Nephron progenitor cell (in vitro differentiated cells): ENCODE results near the gene PTPRD.
"Not testable (repeated sequence)": the region's sequence is repeated elsewhere in the genome, so short reads cannot be mapped to it uniquely, and the experiment has no call there.

ENCODE experiments used
- DNase-seq: peaks from one replicate; pipeline ENCODE4 v3.0.0; 2021
- H3K27ac Mint-ChIP-seq: 2 replicates; pipeline ENCODE4 v1.8.0; 2021; ENCODE audit warnings: mild to moderate bottlenecking, moderate library complexity, mixed read lengths
- H3K27me3 Mint-ChIP-seq: 2 replicates; pipeline ENCODE4 v1.8.0; 2021; ENCODE audit warnings: mild to moderate bottlenecking, low read depth, mixed read lengths; ENCODE audit not compliant: poor library complexity
- H3K36me3 Mint-ChIP-seq: 2 replicates; pipeline ENCODE4 v1.8.0; 2021; ENCODE audit warnings: low read depth, mixed read lengths
- H3K4me1 Mint-ChIP-seq: 2 replicates; pipeline ENCODE4 v1.8.0; 2021; ENCODE audit warnings: mixed read lengths
- H3K4me3 Mint-ChIP-seq: 2 replicates; pipeline ENCODE4 v1.8.0; 2021; ENCODE audit warnings: mild to moderate bottlenecking, moderate library complexity, mixed read lengths
- H3K9me3 Mint-ChIP-seq: 2 replicates; pipeline ENCODE4 v1.8.0; 2021; ENCODE audit warnings: mild to moderate bottlenecking, moderate library complexity, mixed read lengths
- TF ChIP-seq, protein P1 (sequence below): fragments of 200-600 bp; sonication (generic); IDR thresholded peaks from 2 replicates; pipeline ENCODE4 v1.5.0; 2021; ENCODE audit warnings: antibody characterized with exemption

PTPRD gene

DNA sequence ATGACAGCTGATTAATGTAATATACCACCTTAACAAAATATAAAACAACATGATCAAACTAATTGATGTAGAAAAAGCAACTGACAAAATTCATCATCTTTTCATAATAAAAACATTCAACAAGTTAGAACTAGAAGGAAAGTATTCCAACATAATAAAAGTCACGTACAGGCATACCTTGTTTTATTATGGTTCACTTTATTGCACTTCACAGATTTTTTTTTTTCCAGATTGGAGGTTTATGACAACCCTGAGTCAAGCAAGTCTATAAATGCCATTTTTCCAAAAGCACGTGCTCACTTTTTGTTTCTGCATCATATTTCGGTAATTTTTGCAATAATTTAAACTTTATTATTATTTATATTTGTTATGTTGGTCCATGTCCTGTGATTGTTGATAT is 1120.3 kb downstream of the PTPRD start:
- H3K4me3 Mint-ChIP-seq, result no peak overlapping the region
- H3K27me3 Mint-ChIP-seq, result peaks cover 2% of the 10 kb centered on the region
- H3K9me3 Mint-ChIP-seq, result peaks cover 20% of the 10 kb centered on the region
- DNase-seq, result no peak
- no peak overlapping the region for H3K27ac Mint-ChIP-seq
- H3K36me3 Mint-ChIP-seq, result no peaks in the 10 kb centered on the region
- TF ChIP-seq, protein P1, sequence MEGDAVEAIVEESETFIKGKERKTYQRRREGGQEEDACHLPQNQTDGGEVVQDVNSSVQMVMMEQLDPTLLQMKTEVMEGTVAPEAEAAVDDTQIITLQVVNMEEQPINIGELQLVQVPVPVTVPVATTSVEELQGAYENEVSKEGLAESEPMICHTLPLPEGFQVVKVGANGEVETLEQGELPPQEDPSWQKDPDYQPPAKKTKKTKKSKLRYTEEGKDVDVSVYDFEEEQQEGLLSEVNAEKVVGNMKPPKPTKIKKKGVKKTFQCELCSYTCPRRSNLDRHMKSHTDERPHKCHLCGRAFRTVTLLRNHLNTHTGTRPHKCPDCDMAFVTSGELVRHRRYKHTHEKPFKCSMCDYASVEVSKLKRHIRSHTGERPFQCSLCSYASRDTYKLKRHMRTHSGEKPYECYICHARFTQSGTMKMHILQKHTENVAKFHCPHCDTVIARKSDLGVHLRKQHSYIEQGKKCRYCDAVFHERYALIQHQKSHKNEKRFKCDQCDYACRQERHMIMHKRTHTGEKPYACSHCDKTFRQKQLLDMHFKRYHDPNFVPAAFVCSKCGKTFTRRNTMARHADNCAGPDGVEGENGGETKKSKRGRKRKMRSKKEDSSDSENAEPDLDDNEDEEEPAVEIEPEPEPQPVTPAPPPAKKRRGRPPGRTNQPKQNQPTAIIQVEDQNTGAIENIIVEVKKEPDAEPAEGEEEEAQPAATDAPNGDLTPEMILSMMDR, result no peak
- no peaks in the 10 kb centered on the region for H3K4me1 Mint-ChIP-seq

DNA sequence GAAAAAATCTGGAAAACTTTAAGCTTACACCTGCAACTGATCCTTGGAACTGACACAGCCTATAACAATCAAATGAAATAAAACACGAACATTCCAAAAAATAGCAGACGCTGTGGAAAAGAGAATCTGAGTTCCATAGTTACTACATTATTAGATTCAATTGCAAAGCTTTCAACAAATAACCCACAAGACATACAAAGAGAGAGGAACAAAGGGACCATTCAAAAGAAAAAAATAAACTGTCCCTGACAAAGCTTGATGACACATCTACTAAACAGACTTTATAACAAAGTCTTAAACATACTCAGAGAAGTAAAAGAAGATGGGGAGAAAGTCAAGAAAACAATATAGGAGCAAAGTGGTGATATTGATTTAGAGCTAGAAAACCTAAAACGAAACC is 1123.6 kb downstream of the PTPRD start:
- H3K27me3 Mint-ChIP-seq, result no peaks in the 10 kb centered on the region
- TF ChIP-seq, protein P1, result no peak
- peaks cover 5% of the 10 kb centered on the region for H3K9me3 Mint-ChIP-seq
- H3K4me3 Mint-ChIP-seq, result no peak overlapping the region
- H3K36me3 Mint-ChIP-seq, result no peaks in the 10 kb centered on the region
- H3K4me1 Mint-ChIP-seq, result no peaks in the 10 kb centered on the region
- H3K27ac Mint-ChIP-seq, result no peak overlapping the region
- DNase-seq, result no peak

DNA sequence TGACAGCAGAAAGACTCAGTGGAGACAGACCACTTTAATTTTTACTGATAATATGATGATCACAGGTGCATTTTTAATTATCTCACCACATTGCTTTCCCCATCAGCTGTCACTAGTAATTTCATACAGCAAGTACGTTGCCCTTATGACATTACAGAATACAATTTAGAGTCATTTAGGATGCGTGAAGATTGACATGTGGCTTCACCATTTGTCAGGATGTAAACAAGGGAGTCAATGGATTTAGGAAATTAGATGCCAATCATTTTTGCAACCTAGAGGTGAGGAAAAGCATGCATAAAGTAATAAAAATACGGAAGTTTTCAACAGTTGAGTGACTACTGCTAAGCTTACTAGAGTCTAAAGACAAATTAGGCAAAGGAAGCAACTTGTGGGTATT is 1129.6 kb downstream of the PTPRD start:
- Mint-ChIP-seq H3K4me1 (no peaks in the 10 kb centered on the region), H3K27me3 (no peaks in the 10 kb centered on the region), H3K4me3 (no peak overlapping the region), H3K36me3 (no peaks in the 10 kb centered on the region), H3K27ac (no peak overlapping the region), H3K9me3 (no peaks in the 10 kb centered on the region)
- TF ChIP-seq, protein P1, result no peak
- DNase-seq, result no peak

DNA sequence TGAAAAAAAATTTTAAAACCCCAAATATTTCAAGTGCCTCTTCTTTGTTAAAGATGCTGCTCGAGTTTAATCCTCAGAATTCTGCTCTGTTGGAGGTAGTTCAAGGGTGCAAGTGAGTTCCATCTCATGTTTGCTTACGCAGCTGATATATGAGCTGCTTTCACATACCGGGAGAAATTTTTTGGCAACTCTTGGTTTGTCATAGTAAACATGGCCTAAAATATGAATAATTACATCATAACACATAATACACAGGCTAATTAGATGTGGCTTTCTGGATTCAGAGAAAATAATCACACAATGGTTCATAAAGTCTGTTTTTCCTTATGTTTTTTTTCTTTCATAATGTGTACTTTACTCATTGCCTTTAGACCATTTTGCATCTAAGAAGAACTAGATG is 1134.1 kb downstream of the PTPRD start:
- TF ChIP-seq, protein P1, result no peak
- Mint-ChIP-seq H3K27ac (no peak overlapping the region), H3K36me3 (no peaks in the 10 kb centered on the region), H3K27me3 (no peaks in the 10 kb centered on the region), H3K4me3 (no peak overlapping the region), H3K9me3 (no peaks in the 10 kb centered on the region), H3K4me1 (no peaks in the 10 kb centered on the region)
- no peak for DNase-seq

DNA sequence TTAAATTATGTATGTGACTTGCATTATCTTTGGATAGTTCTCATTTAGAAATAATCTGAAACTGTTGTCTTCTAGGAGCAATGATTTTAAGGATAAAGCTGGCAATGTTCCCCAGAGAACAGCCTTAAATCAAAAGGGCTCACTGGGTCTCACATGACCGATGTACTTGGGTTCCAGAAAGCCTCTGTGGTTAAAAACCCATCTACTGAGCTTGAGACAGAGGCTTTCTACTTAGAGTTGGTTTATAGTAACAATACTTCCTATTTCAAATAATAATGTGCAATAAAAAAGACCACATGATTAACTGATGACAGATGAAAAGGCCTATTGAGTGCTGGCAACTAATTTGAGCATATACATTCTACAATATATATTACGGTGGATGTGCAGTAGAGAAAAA is 1143.5 kb downstream of the PTPRD start:
- H3K27ac Mint-ChIP-seq, result no peak overlapping the region
- H3K9me3 Mint-ChIP-seq, result no peaks in the 10 kb centered on the region
- TF ChIP-seq, protein P1, result no peak
- DNase-seq, result no peak
- H3K4me3 Mint-ChIP-seq, result no peak overlapping the region
- no peaks in the 10 kb centered on the region for H3K36me3 Mint-ChIP-seq
- no peaks in the 10 kb centered on the region for H3K4me1 Mint-ChIP-seq
- no peaks in the 10 kb centered on the region for H3K27me3 Mint-ChIP-seq

DNA sequence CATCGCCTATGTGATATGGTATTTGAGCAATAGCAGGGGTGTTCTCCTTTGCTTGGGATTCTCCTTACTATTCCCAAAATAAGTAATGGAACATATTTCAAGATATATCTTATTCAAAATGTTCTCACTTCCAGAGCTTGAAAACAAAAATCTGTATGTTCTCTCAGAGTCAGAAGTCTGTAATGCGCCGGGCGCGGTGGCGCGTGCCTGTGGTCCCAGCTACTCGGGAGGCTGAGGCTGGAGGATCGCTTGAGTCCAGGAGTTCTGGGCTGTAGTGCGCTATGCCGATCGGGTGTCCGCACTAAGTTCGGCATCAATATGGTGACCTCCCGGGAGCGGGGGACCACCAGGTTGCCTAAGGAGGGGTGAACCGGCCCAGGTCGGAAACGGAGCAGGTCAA is 1170.9 kb downstream of the PTPRD start:
- H3K9me3 Mint-ChIP-seq, H3K27me3 Mint-ChIP-seq, DNase-seq, H3K4me3 Mint-ChIP-seq, H3K27ac Mint-ChIP-seq, H3K36me3 Mint-ChIP-seq, H3K4me1 Mint-ChIP-seq: not testable (repeated sequence)
